GM12864 (cell line): ENCODE data around the gene QSOX2.

ENCODE experiments used
- DNase-seq: peaks from one replicate; pipeline ENCODE4 v3.0.0-alpha.2; 2011; ENCODE audit warnings: low read depth
- H3K4me3 ChIP-seq: 2 replicates; pipeline ENCODE4 v1.5.1; 2011; ENCODE audit warnings: mild to moderate bottlenecking, low read depth, low read length, control low read depth
- TF ChIP-seq, protein P1 (sequence below): IDR thresholded peaks from 2 replicates; pipeline ENCODE4 v1.5.1; 2011; ENCODE audit warnings: low read depth, mild to moderate bottlenecking, moderate library complexity, low read length, control low read depth, inconsistent platforms; ENCODE audit errors: missing control alignments

QSOX2 gene

DNA sequence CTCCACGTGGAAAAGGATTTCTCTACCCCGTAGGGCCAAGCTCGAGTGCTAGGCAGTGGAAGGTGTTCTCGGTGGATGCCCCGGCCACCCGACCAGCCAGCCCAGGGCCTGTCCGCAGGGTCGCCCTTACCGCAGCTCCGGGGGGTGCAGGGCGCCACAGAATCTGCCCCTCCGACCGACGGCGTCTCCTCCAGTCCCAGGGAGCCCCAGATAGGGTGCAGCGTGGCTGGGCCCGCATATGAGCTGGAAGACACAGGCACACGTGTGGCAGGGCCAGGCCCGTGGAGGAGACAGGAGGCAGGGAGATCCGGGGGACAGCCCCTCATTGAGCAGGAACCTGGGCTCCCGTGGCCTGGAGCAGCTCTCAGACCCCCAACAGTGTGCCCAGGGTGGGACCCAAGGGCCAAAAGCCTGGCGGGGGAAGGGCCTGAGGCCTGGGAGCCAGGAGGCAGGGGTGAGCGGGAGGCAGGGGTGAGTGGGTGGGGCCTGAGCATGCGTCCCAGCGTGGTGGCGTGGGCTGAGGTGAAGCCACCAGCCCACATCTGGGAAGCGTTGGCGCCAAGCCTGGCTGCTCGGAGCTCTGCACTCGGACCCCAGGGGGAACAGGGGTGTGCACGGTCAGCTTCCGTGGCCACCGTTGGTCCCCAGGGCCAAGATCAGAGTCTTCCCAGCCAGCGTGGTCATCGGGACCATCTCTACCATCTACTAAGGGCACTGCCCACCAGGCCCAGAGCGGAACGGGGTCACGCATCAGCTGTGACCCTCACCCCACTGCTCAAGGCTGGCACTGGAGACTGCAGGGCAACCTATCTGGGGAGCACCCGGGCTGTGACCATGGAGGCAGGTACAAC lies 36.0 kb upstream of the QSOX2 start:
- H3K4me3 ChIP-seq = no peak overlapping the region
- TF ChIP-seq, protein P1, sequence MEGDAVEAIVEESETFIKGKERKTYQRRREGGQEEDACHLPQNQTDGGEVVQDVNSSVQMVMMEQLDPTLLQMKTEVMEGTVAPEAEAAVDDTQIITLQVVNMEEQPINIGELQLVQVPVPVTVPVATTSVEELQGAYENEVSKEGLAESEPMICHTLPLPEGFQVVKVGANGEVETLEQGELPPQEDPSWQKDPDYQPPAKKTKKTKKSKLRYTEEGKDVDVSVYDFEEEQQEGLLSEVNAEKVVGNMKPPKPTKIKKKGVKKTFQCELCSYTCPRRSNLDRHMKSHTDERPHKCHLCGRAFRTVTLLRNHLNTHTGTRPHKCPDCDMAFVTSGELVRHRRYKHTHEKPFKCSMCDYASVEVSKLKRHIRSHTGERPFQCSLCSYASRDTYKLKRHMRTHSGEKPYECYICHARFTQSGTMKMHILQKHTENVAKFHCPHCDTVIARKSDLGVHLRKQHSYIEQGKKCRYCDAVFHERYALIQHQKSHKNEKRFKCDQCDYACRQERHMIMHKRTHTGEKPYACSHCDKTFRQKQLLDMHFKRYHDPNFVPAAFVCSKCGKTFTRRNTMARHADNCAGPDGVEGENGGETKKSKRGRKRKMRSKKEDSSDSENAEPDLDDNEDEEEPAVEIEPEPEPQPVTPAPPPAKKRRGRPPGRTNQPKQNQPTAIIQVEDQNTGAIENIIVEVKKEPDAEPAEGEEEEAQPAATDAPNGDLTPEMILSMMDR = no peak
- no peak for DNase-seq

DNA sequence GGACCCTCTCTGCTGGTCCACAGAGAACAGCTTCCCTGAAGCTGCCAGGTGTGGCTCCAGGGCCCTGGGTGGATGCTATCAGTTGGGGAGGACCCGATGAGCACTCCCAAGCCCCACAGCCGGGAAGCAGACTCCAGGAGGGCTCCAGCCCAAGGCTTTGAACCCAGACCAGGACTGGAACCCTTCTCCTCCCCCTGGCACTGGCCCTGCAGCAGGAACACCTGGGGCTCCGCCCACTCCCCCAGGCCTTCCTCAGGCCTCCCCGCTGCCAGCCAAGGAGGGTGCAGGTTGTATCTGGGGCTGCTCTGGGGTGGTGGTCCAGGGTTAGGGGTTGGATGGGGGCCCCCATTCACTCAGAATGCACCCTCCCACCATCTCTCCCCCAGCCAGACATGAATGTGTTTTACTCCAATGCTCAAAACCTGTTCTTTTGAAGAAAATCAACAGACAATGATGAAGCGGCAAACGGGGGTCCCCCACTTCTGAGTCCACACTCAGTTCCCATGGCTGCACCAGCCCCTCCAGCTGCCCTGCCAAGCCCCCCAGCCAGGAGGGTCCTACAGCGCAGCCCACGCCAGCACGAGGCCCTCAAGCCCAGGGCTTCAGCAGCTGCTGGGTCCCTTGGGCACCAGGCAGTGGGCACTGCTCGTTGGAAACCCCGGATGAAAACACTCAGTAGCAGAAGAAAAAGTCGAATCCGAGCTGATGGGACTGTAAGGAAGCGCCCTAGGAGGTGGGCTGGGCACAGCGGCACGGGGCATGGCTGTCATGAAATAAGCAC lies 35.1 kb upstream of the QSOX2 start:
- DNase-seq = no peak
- TF ChIP-seq, protein P1 = no peak
- no peak overlapping the region for H3K4me3 ChIP-seq

DNA sequence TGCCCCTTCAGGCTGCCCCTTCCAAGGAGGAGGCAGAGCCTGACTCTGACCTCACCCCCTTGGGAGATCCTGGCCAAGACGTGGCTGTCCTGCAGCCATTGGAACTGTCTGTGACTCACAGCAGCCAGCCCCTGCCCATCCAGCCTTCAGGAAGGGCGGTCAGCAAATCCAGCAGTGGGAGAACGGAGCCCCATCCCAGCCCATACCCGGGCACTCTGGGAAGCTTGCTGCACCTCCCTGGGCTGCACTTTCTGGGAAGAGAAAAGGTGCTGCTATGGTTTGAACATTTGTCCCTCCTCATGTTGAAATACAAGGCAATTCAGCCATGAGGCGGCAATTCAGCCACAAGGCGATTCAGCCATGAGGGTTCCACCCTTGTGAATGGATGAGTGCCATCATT lies 33.9 kb upstream of the QSOX2 start:
- TF ChIP-seq, protein P1 = no peak
- DNase-seq = no peak

DNA sequence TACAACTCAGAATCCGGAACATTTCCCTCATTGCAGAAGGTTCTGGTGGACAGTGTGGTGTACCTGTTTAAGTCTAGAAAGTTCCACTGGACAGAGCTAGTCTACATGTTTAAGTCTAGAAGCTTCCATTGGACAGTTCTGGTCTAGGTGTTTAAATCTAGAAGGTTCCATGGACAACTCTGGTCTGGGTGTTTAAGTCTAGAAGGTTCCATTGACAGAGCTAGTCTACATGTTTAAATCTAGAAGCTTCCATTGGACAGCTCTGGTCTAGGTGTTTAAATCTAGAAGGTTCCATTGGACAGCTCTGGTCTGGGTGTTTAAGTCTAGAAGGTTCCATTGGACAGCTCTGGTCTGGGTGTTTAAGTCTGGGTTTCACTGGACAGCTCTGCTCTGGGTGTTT lies 33.3 kb upstream of the QSOX2 start:
- no peak overlapping the region for H3K4me3 ChIP-seq
- DNase-seq = no peak
- TF ChIP-seq, protein P1 = no peak

More for the DNA sequence above, 33.9 kb upstream of the QSOX2 start:
- no peak overlapping the region for H3K4me3 ChIP-seq

DNA sequence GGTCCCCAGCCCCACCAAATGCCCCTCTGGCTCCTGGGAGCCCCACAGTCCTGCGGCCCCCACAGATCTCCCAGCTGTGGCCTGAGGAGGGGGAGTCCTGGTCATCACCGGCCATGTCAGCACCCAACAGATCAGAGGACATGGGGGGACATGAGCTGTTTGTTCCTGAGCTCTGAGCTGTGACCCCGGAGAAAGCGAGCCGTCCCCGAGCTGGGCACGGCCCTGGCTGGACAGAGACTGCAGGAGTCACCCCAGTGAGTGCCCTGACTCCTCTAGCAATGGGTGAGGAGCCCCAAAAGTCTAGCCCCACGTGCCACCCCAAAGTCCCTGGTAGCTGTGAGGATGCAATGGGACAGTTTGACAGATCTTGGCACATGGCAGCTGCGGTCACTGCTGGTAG lies 32.6 kb upstream of the QSOX2 start:
- no peak for DNase-seq
- H3K4me3 ChIP-seq = no peak overlapping the region
- TF ChIP-seq, protein P1 = no peak

DNA sequence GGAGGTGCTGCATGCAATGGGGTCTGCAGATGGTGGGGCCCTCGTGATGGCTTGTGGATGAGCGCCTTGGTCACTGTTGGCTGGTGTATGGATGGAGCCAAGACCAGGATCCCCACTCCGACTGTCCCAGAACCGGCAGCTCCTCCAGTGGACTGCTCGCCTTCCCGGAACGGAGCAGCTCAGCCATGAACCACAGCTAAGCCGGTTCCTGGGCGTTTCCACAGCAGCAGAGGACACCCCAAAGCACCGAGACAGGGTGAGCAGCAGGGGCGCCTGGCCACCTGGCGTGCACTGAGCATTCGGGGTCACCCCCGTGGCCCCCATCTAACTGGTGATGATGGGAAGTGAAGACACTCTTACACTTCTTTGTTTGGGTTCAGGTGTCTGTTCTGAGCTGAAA lies 32.1 kb upstream of the QSOX2 start:
- TF ChIP-seq, protein P1 = no peak
- no peak for DNase-seq
- H3K4me3 ChIP-seq = no peak overlapping the region

DNA sequence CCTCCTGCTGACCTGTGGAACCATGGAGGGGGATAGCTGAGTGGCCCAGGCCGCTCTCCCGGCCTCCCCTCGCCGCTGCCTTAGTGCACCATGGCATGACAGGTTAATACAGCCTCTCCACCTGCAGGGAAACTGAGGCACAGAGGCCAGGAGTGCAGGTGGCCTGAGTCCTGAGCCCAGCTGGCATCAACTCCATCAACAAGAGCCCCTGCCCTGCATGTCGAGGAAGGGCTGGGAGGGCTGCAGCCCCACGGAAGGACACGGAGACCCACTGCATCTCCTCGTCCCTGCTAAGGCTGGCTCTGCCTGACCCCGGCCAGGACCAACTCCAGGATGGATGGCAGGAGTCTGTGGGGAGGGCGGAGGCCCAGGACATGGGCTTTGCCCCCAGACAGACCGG lies 31.1 kb upstream of the QSOX2 start:
- TF ChIP-seq, protein P1 = no peak
- H3K4me3 ChIP-seq = no peak overlapping the region
- no peak for DNase-seq
